GM12878 (cell line): Measurements from ENCODE around the gene DEFB119. TPM values are rescaled to one million over a fixed set of nuclear protein-coding genes. Genes with fewer than 3 reads are reported as not detected.

Experiments used
- ATAC-seq: fragments of 200-7000 bp; cut with Tn5 transposase; 3 replicates; pipeline ENCODE4 v1.9.1; 2020; ENCODE audit warnings: mild to moderate bottlenecking, moderate library complexity
- BruUV-seq: library from RNA; stranded (reverse); fragments of 400-500 nt; replicated peaks from 2 replicates; lab custom pipeline; 2021; lab: Mats Ljungman, UMichigan
- CTCF ChIA-PET: fragments of 300-600 bp; sonication (Branson Sonifier 250); formaldehyde crosslinking; extraction: SDS; loops from one replicate; lab custom pipeline; 2021; ENCODE audit warnings: inconsistent platforms; lab: Yijun Ruan, JAX
- POLR2A ChIA-PET: fragments of 350-600 bp; formaldehyde crosslinking; extraction: SDS; loops from one replicate; lab custom pipeline; 2021; ENCODE audit warnings: inconsistent platforms; lab: Charles Lee
- RAD21 ChIA-PET: fragments of 300-600 bp; sonication (Branson Sonifier 250); formaldehyde crosslinking; loops from one replicate; lab custom pipeline; 2023; ENCODE audit warnings: antibody characterized with exemption; ENCODE audit not compliant: unreplicated experiment; lab: Charles Lee
- SMC1A ChIA-PET: fragments of 300-600 bp; sonication (Branson Sonifier 250); formaldehyde crosslinking; loops from one replicate; lab custom pipeline; 2023; ENCODE audit not compliant: unreplicated experiment, uncharacterized antibody; lab: Charles Lee
- DNase-seq: peaks from one replicate; pipeline ENCODE4 v3.0.0-alpha.2; 2011; ENCODE audit warnings: low read depth, low spot score
- FAIRE-seq: peaks from 3 replicates; lab custom pipeline; 2011; peaks lifted over from hg19 to GRCh38; lab: Jason Lieb, UNC
- H2AFZ ChIP-seq: 2 replicates; pipeline ENCODE4 v1.6.0; 2011; ENCODE audit warnings: low read depth, low read length, control low read depth; ENCODE audit not compliant: control insufficient read depth
- H3K27ac ChIP-seq: 2 replicates; pipeline ENCODE4 v1.5.1; 2011; ENCODE audit warnings: control low read depth; ENCODE audit not compliant: control insufficient read depth, insufficient read depth
- H3K27me3 ChIP-seq, 2 experiments: replicated peaks in 1 of 2; 2 replicates each; pipeline versions ENCODE4 v1.6.0 to v1.6.1; 2011; ENCODE audit warnings: low read length in 1 of 2; ENCODE audit not compliant: control insufficient read depth in 2 of 2, insufficient read depth in 2 of 2
- H3K36me3 ChIP-seq, 2 experiments: 2 replicates each; pipeline ENCODE4 v1.5.1; 2011; ENCODE audit warnings: low read length in 1 of 2; ENCODE audit not compliant: control insufficient read depth in 2 of 2, insufficient read depth in 2 of 2
- H3K4me1 ChIP-seq: 2 replicates; pipeline ENCODE4 v1.6.1; 2011; ENCODE audit warnings: mild to moderate bottlenecking, low read length, moderate library complexity, mixed read lengths; ENCODE audit not compliant: control insufficient read depth, insufficient read depth
- H3K4me2 ChIP-seq: 2 replicates; pipeline ENCODE4 v1.6.0; 2011; ENCODE audit warnings: control low read depth; ENCODE audit not compliant: control insufficient read depth, insufficient read depth
- H3K4me3 ChIP-seq: fragments of 200-600 bp; sonication (generic); 2 replicates; pipeline ENCODE4 v1.5.1; 2016
- H3K79me2 ChIP-seq: 2 replicates; pipeline ENCODE4 v1.6.0; 2011; ENCODE audit warnings: low read length; ENCODE audit not compliant: control insufficient read depth, insufficient read depth
- H3K9ac ChIP-seq: 2 replicates; pipeline ENCODE4 v1.8.0; 2011; ENCODE audit warnings: low read length, control low read depth, mixed read lengths; ENCODE audit not compliant: control insufficient read depth, insufficient read depth
- H3K9me3 ChIP-seq: replicated peaks from 3 replicates; pipeline ENCODE4 v1.5.1; 2011; ENCODE audit warnings: mild to moderate bottlenecking, low read length; ENCODE audit not compliant: control insufficient read depth, insufficient read depth
- H4K20me1 ChIP-seq: 2 replicates; pipeline ENCODE4 v1.6.0; 2011; ENCODE audit not compliant: control insufficient read depth, insufficient read depth
- BACH1 ChIP-seq: fragments of 450-650 bp; IDR thresholded peaks from 2 replicates; pipeline ENCODE4 v1.6.1; 2017; ENCODE audit warnings: mild to moderate bottlenecking, borderline replicate concordance
- FOXK2 ChIP-seq: fragments of 450-650 bp; IDR thresholded peaks from 2 replicates; pipeline ENCODE4 v1.6.1; 2017; ENCODE audit warnings: mild to moderate bottlenecking, moderate library complexity
- HDAC2 ChIP-seq: fragments of 200-600 bp; sonication (generic); IDR thresholded peaks from 2 replicates; pipeline ENCODE4 v1.6.1; 2017
- HSF1 ChIP-seq: fragments of 150-350 bp; IDR thresholded peaks from 2 replicates; pipeline ENCODE4 v1.6.1; 2014; ENCODE audit warnings: mild to moderate bottlenecking, low read depth, low read length
- MEF2B ChIP-seq: fragments of 450-650 bp; IDR thresholded peaks from 2 replicates; pipeline ENCODE4 v1.6.1; 2018; ENCODE audit warnings: mild to moderate bottlenecking, moderate library complexity; ENCODE audit not compliant: partially characterized antibody, poor library complexity, severe bottlenecking
- NR2C1 ChIP-seq: fragments of 450-650 bp; IDR thresholded peaks from 2 replicates; pipeline ENCODE4 v1.6.1; 2017; ENCODE audit warnings: antibody characterized with exemption, mild to moderate bottlenecking, moderate library complexity
- SKIL ChIP-seq: fragments of 450-650 bp; IDR thresholded peaks from 2 replicates; pipeline ENCODE4 v1.6.1; 2017; ENCODE audit warnings: mild to moderate bottlenecking, low read depth, inconsistent platforms; ENCODE audit not compliant: poor library complexity, severe bottlenecking
- SUPT20H ChIP-seq: IDR thresholded peaks from 2 replicates; pipeline ENCODE4 v1.6.1; 2011; ENCODE audit warnings: low read depth, mild to moderate bottlenecking, low read length, moderate library complexity, borderline replicate concordance; ENCODE audit not compliant: control insufficient read depth
- ZNF592 ChIP-seq: fragments of 450-650 bp; IDR thresholded peaks from 2 replicates; pipeline ENCODE4 v1.6.1; 2017; ENCODE audit warnings: mild to moderate bottlenecking, moderate library complexity
- WGBS: methylation state at CpG from one replicate; pipeline ENCODE4 v1.1.6; 2016; ENCODE audit warnings: low lambda C conversion rate; ENCODE audit not compliant: insufficient replicate concordance, insufficient coverage; ENCODE audit errors: missing lambda C conversion rate; 5-methylcytosine and 5-hydroxymethylcytosine counted together
- in situ Hi-C: fragments of 300-500 bp; cut with MboI; formaldehyde crosslinking; loops from 9 replicates; pipeline ENCODE4 v1.14.3; 2018; ENCODE audit warnings: mixed read lengths
- intact Hi-C: fragments of 100-400 bp; cut with micrococcal nuclease; formaldehyde crosslinking; loops from one replicate; pipeline ENCODE4 v1.14.2; 2022; ENCODE audit not compliant: unreplicated experiment
- polyA plus RNA-seq, 11 experiments: library from polyadenylated mRNA; depleted of rRNA in 4 of 11; unstranded in 6 of 11; stranded (reverse) in 5 of 11; fragments of >200 nt; fragmentation: Nextera tagmentation in 4 of 11; fragmentation: Illumina TruSeq in 1 of 11; extraction: Ambion mirVana in 4 of 11; extraction: Trizol in 1 of 11; gene quantifications; 1 replicate in 1 of 11; 2 replicates in 10 of 11; pipeline versions ENCODE4 v1.2.1 to v1.2.3, GENCODE V29; 2011 to 2016; ENCODE audit warnings: inconsistent platforms in 2 of 11, missing spikeins in 2 of 11, low read depth in 1 of 11
- total RNA-seq, 4 experiments: library from RNA; depleted of rRNA in 3 of 4; stranded (reverse); fragments of >200 nt in 3 of 4; fragmentation: Illumina TruSeq in 1 of 4; extraction: Trizol in 1 of 4; gene quantifications; 2 replicates each; pipeline versions ENCODE4 v1.2.1 to v1.2.3, GENCODE V29; 2013 to 2021

The DEFB119 gene
- total and polyA plus RNA-seq, 10 of the 15 experiments (the other 5 are each of a cell fraction or from before 2014, with no cell fraction given): not detected

- TF ChIP-seq ZNF592 (no peak), BACH1 (no peak), MEF2B (no peak), HDAC2 (no peak)
Measured at GRCh38 chr20:31392836-31393235, 2.4 kb upstream of the DEFB119 start (continued).

GRCh38 chr20:31374346-31374745 is 16.0 kb downstream of the DEFB119 start:
- Histone ChIP-seq H3K36me3 (no peaks in the 10 kb centered on the region), H3K27me3 (no peaks in the 10 kb centered on the region), H3K27ac (no peak overlapping the region), H3K9me3 (no peaks in the 10 kb centered on the region), H4K20me1 (no peaks in the 10 kb centered on the region), H3K4me1 (no peaks in the 10 kb centered on the region), H3K79me2 (no peaks in the 10 kb centered on the region), H2AFZ (no peak overlapping the region), H3K4me3 (no peak overlapping the region), H3K9ac (no peak overlapping the region), H3K4me2 (no peak overlapping the region)
- ATAC-seq (no peak), DNase-seq (no peak), FAIRE-seq (no peak)
- intact Hi-C loops: no loop called here
- ChIA-PET POLR2A (no interaction called here), RAD21 (no interaction called here), SMC1A (no interaction called here), CTCF (no interaction called here)
- in situ Hi-C loops: no loop called here
- 0% methylated on average over 2 of the region's 2 CpGs for WGBS
- no TSS peak for BruUV-seq
- TF ChIP-seq HSF1: no peak
- no peak for TF ChIP-seq FOXK2
- TF ChIP-seq NR2C1: no peak
- TF ChIP-seq SKIL: no peak
- TF ChIP-seq MEF2B: no peak
- no peak for TF ChIP-seq SUPT20H
